HS-27A (cell line): ENCODE data around the gene CLDN9.
A peak's percentile ranks its signal among the peaks of the same experiment; 100 is the strongest.

Experiments used
- DNase-seq: peaks from one replicate; pipeline ENCODE4 v3.0.0-alpha.2; 2012; ENCODE audit warnings: low read depth, missing footprints

Gene CLDN9

DNA sequence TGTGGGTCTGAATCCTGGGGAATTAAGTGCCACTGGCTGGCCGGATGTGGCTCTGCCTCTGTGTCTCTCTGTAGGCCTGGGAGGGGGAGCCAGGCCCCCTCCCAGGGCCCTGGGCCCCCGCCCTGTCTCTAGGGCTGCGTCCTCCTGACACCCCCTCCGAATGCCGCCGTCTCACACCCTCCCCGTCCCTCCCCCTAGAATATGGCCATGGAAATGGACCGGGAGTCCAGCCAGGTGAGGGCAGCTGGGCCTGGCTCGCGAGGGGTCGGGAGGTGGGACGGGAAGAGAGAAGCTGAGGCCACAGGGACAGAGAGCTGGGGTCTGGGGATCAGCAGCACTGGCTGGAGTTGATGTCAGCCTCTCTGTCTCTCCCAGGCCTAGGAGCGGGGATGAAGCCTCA is 16.4 kb upstream of the CLDN9 start:
- no peak for DNase-seq

DNA sequence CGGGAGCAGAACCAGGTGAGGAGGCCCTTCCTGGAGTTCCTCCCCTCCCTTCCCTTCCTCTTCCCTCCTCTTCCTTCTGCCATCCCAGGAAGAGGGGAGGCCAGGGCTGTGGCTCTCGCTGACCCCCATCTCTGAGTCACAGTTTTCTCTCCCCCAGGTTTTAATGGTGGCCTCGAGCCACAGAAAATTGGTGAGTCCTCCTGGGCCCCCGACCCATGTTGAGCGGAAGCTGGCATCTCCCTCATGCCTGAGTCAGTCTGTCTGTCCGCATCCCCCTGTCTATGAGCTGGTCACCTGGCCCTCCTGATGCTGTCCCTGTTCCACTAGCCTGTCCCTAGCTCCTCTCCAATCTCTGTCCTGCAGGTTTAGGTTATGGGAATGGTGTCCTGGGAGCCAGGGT is 12.8 kb upstream of the CLDN9 start:
- DNase-seq = no peak

DNA sequence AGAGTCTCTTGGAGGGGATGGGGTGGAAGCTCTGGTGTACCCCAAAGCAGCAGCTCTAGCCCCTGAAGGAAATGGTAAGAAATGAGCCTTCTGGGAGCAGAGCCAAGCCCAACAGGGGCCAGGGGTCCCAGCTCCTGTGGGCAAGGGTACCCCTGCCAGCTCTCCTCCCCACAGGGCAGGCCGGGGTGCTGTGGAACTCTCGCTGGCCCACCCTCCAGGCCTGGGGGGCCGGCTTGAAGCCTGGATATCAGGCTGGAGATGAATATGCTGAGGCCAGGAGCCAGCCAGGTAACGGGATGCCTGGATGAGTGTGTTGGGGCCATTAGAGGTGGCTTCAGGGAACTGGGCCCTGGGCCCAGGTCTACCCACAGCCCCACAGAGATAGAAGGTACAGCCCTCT is 12.2 kb upstream of the CLDN9 start:
- DNase-seq = no peak

GRCh38 chr16:3001316-3001715 is 11.4 kb upstream of the CLDN9 start:
- no peak for DNase-seq

DNA sequence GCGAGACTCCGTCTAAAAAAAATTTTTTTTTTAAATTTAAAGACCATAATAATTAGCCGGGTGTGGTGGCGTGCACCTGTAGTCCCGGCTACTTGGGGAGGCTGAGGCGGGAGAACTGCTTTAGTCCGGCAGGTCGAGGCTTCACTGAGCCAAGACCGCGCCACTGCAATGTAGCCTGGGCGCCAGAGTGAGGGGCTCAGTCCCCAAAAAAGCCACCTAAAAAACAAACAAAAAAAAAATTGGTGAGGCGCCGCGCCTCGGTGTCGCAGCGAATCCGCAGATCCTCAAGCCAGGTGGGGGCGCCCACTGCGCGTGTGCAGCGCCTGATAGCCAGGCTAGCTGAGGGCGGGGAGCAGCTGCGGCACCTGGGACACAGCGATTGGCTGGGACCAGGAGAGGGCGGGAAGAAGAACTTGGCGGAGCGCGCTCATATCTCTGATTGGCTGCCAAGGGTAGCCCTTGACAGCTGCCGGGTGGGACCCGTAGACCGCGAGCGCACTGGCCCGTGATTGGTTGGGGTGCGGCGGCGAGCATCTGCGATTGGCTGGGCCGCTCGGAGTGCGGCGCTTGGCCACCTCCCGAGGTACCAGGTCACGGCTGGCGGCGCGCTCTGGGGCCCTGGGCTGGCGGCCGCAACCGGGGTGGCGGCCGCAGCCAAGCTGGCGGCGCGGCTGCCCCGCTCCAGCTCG is 9.0 kb upstream of the CLDN9 start:
- DNase-seq = peak; percentile 94

DNA sequence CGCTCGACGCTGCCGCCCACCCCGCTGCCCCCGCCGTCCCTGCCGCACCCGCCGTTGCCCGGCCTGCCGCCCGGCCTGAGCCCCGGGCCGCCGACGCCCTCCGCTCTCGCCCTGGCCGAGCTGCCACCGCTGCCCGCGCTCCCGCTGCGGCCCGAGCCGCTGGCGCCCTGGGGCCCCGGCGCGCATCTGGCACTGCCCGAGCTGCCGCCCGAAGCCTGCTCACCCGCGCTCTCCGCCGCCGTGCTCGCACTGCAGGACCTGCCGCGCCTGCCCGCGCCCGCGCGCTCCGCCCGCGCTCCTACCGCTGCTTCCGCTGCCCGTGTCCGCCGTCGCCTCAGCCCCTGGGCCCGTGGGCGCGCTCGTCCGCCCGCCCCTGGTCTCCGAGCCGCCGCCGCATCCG is 8.4 kb upstream of the CLDN9 start:
- DNase-seq = no peak

- no peak for DNase-seq
Measured at GRCh38 chr16:3004781-3005284, 7.9 kb upstream of the CLDN9 start.

- DNase-seq = no peak
Measured at GRCh38 chr16:3007059-3007956, 5.4 kb upstream of the CLDN9 start.

- DNase-seq = no peak
Measured at GRCh38 chr16:3007957-3008689, 4.6 kb upstream of the CLDN9 start.

DNA sequence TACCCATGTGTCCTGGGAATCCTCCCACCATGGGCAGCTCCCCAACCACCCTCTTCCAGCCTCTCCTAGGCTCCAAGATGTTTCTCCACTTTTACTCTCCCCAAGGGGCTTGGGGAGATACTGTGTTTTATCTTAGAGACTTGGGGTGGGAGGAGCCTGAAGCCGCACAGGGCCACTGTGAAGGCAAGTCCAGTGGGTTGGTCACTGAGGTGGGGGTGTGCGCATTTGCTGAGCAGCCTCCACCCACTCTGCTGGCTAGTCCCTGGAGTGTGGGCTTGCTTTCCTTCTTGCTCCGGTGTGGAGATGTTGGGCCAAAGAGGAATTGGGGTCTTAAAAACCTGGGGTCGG is 4.1 kb upstream of the CLDN9 start:
- no peak for DNase-seq

GRCh38 chr16:3009568-3010390 is 2.9 kb upstream of the CLDN9 start:
- DNase-seq = no peak

- no peak for DNase-seq
Measured at GRCh38 chr16:3010510-3010909, 2.2 kb upstream of the CLDN9 start.

GRCh38 chr16:3012246-3012645 is 477 bp upstream of the CLDN9 start:
- DNase-seq = no peak

DNA sequence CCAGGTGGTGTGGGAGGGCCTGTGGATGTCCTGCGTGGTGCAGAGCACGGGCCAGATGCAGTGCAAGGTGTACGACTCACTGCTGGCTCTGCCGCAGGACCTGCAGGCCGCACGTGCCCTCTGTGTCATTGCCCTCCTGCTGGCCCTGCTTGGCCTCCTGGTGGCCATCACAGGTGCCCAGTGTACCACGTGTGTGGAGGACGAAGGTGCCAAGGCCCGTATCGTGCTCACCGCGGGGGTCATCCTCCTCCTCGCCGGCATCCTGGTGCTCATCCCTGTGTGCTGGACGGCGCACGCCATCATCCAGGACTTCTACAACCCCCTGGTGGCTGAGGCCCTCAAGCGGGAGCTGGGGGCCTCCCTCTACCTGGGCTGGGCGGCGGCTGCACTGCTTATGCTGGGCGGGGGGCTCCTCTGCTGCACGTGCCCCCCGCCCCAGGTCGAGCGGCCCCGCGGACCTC is 798 bp downstream of the CLDN9 start:
- no peak for DNase-seq

GRCh38 chr16:3013998-3014690 is 1.4 kb downstream of the CLDN9 start:
- DNase-seq = no peak

GRCh38 chr16:3014971-3015370 is 2.2 kb downstream of the CLDN9 start:
- no peak for DNase-seq

GRCh38 chr16:3015865-3016521 is 3.3 kb downstream of the CLDN9 start:
- no peak for DNase-seq

- DNase-seq = no peak
Measured at GRCh38 chr16:3017344-3017743, 4.6 kb downstream of the CLDN9 start.

GRCh38 chr16:3017794-3018506 is 5.2 kb downstream of the CLDN9 start, which contains the start of gene CLDN6:
TSS of gene CLDN6 (minus strand) at chr16:3018183. CDS start at chr16:3016021, 2,162 bp downstream.
- no peak for DNase-seq
